Measurements from ENCODE around the gene ITPRID2.
"Not testable (repeated sequence)": the region's sequence is repeated elsewhere in the genome, so short reads cannot be mapped to it uniquely, and the experiment has no call there.

ITPRID2 gene

DNA sequence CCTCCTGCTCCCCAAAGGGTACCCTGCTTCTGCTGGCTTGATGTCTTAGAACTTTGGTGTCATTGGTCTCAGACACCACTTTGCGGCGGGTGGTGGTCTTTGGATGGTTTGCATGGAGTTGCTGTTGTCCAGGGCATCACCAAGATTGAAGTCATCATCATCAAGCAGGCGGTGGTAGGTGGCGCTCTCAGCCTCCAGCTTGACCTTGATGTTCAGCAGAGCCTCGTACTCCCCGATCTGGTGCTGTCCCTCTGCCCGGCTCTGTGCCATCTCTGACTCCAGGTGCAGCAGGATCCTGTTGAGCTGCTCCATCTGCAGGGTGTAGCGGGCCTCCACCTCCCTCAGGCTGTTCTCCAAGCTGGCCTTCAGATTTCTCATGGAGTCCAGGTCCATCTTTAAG is 69.6 kb downstream of the ITPRID2 start:
- peaks cover 58% of the 10 kb centered on the region for H3K27me3 Mint-ChIP-seq
- not testable (repeated sequence) for DNase-seq (ENCODE audit: low spot score in 2 of 2); ATAC-seq (replicated peaks; ENCODE audit: extremely low read depth, poor library complexity, severe bottlenecking); H3K9me3 Mint-ChIP-seq; H3K36me3 Mint-ChIP-seq (ENCODE audit: insufficient read depth); H3K4me1 Mint-ChIP-seq; H3K4me3 Mint-ChIP-seq; H3K27ac Mint-ChIP-seq (ENCODE audit: low read depth)

DNA sequence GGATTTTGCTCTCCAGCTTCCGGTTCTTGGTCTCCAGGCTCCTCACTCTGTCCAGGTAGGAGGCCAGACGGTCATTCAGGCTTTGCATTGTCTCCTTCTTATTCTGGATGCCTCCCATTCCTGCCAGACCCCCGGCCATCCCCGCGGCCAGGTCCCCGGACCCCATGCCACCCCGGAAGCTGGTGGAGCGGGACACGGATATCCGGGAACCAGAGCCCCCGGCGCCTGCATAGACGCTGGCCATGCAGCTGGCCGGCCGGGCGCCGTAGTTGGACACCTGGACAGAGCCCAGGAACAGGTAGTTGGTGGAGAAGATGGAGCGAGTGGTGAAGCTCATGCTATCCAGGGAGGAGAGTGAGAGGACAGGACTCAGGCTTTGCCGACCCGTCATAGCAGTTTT is 70.6 kb downstream of the ITPRID2 start:
- Mint-ChIP-seq H3K27ac (ENCODE audit: low read depth) (no peak overlapping the region), H3K9me3 (no peaks in the 10 kb centered on the region), H3K27me3 (peaks cover 56% of the 10 kb centered on the region), H3K4me1 (no peaks in the 10 kb centered on the region), H3K36me3 (ENCODE audit: insufficient read depth) (peaks cover 2% of the 10 kb centered on the region), H3K4me3 (no peak overlapping the region)
- DNase-seq (ENCODE audit: low spot score in 2 of 2) (no peak), ATAC-seq (replicated peaks; ENCODE audit: extremely low read depth, poor library complexity, severe bottlenecking) (no peak)

DNA sequence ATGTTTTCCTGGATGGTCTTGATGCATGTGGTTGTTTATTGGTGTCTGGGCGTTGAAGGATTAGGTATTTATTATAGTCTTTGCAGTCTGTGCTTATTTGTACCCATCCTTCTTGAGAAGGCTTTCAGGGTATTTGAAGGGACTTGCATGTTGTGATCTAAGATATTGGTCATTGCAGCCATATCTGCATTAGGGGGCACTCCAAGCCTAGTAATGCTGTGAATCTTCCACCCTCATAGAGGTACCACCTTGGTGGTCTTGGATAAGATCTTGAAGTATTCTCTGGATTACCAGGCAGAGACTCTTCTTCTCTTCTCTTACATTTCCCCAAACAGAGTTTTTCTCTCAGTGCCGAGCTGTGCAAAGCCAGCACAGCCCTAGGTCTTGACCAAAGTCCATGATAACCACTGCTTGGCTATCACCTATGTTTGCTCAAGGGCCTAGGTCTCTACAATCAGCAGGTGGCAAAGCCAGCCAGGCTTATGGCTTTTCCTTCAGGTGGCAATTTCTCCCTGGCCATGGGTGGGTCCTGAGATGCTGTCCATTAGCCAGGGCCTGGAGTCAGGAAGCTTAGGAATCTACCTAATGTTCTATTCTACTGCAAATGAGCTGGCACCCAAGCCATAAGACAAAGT is 78.7 kb downstream of the ITPRID2 start:
- H3K4me3 Mint-ChIP-seq: no peak overlapping the region
- H3K9me3 Mint-ChIP-seq: no peaks in the 10 kb centered on the region
- H3K36me3 Mint-ChIP-seq (ENCODE audit: insufficient read depth): no peaks in the 10 kb centered on the region
- H3K27ac Mint-ChIP-seq (ENCODE audit: low read depth): no peak overlapping the region
- DNase-seq (ENCODE audit: low spot score in 2 of 2) (no peak), ATAC-seq (replicated peaks; ENCODE audit: extremely low read depth, poor library complexity, severe bottlenecking) (no peak)
- H3K27me3 Mint-ChIP-seq: peaks cover 67% of the 10 kb centered on the region
- no peaks in the 10 kb centered on the region for H3K4me1 Mint-ChIP-seq

GRCh38 chr2:181971032-181971431 is 79.5 kb downstream of the ITPRID2 start:
- DNase-seq (ENCODE audit: low spot score in 2 of 2) (no peak), ATAC-seq (replicated peaks; ENCODE audit: extremely low read depth, poor library complexity, severe bottlenecking) (no peak)
- no peaks in the 10 kb centered on the region for H3K4me1 Mint-ChIP-seq
- peaks cover 67% of the 10 kb centered on the region for H3K27me3 Mint-ChIP-seq
- H3K9me3 Mint-ChIP-seq: no peaks in the 10 kb centered on the region
- no peaks in the 10 kb centered on the region for H3K36me3 Mint-ChIP-seq (ENCODE audit: insufficient read depth)
- no peak overlapping the region for H3K27ac Mint-ChIP-seq (ENCODE audit: low read depth)
- no peak overlapping the region for H3K4me3 Mint-ChIP-seq

DNA sequence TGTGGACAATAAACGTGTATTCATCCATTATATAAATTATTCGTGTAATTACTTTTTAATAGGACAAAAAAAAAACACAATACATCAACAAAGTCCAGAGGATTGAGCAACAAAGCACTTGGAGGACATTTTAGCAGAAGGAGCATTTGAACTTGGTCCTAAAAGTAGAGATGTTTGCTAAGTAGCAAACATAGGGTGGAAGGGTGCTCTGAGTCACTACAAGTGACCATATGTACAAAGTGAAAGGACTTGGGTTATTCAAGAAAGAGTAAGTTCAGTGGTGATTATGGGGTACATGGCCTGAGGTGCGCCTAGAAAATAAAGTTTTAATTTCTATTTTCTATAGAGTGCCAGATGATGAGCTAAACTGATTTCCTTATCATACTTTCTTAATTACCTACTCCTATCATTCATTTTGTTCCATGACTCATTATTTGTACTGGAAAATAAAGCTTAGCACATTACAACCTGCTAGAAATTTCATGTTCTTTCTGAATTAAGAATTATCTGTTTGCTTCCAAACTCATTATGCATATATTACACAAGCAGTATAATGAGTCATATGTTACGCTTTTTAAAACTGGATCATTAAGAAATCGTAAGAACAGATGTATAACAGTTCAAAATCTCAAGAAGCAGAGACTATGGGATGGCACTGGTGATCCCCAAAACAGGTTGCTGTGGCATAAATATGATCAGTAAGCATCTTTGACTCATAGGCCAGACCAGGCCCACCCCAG is 81.1 kb downstream of the ITPRID2 start:
- H3K9me3 Mint-ChIP-seq: no peaks in the 10 kb centered on the region
- DNase-seq (ENCODE audit: low spot score in 2 of 2): no peak
- peaks cover 67% of the 10 kb centered on the region for H3K27me3 Mint-ChIP-seq
- no peak overlapping the region for H3K4me3 Mint-ChIP-seq
- no peaks in the 10 kb centered on the region for H3K36me3 Mint-ChIP-seq (ENCODE audit: insufficient read depth)
- no peak overlapping the region for H3K27ac Mint-ChIP-seq (ENCODE audit: low read depth)
- ATAC-seq (replicated peaks; ENCODE audit: extremely low read depth, poor library complexity, severe bottlenecking): no peak
- no peaks in the 10 kb centered on the region for H3K4me1 Mint-ChIP-seq

- no peak for ATAC-seq (replicated peaks; ENCODE audit: extremely low read depth, poor library complexity, severe bottlenecking)
Measured at GRCh38 chr2:181973171-181973783, 81.7 kb downstream of the ITPRID2 start.

DNA sequence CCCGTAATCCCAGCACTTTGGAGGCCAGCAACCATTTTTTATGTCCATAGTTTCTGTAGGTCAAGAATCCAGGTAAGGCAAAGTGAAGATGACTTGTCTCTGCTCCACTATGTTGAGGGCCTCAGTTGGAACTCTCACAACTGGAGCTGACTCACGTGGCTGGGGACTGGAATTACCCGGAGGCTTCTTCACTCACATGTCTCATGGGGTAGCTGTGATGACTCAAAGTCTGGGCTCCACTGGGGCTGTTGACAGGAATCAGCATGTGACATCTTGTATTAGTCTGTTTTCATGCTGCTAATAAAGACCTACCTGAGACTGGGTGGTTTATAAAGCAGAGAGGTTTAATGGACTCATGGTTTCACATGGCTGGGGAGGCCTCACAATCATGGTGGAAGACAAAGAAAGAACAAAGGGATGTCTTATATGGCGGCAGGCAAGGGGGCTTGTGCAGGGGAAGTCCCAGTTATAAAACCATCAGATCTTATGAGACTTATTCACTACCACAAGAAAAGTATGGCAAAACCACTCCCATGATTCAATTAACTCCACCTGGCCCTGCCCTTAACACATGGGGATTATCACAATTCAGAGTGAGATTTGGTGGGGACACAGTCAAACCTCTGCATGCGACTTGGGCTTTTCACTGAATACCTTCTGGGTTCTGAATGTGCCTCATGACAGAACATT is 86.3 kb downstream of the ITPRID2 start:
- Mint-ChIP-seq H3K36me3 (ENCODE audit: insufficient read depth) (no peaks in the 10 kb centered on the region), H3K27ac (ENCODE audit: low read depth) (no peak overlapping the region), H3K4me3 (no peak overlapping the region), H3K9me3 (no peaks in the 10 kb centered on the region), H3K4me1 (no peaks in the 10 kb centered on the region), H3K27me3 (peaks cover 33% of the 10 kb centered on the region)
- ATAC-seq (replicated peaks; ENCODE audit: extremely low read depth, poor library complexity, severe bottlenecking): no peak
- DNase-seq (ENCODE audit: low spot score in 2 of 2): no peak

More at GRCh38 chr2:181973171-181973783, 81.7 kb downstream of the ITPRID2 start:
- Mint-ChIP-seq H3K4me1 (no peaks in the 10 kb centered on the region), H3K36me3 (ENCODE audit: insufficient read depth) (no peaks in the 10 kb centered on the region), H3K27ac (ENCODE audit: low read depth) (no peak overlapping the region), H3K4me3 (no peak overlapping the region), H3K27me3 (peaks cover 66% of the 10 kb centered on the region), H3K9me3 (no peaks in the 10 kb centered on the region)
- DNase-seq (ENCODE audit: low spot score in 2 of 2): no peak

- Mint-ChIP-seq H3K27me3 (peaks cover 36% of the 10 kb centered on the region), H3K36me3 (ENCODE audit: insufficient read depth) (no peaks in the 10 kb centered on the region), H3K27ac (ENCODE audit: low read depth) (no peak overlapping the region), H3K9me3 (no peaks in the 10 kb centered on the region), H3K4me3 (no peak overlapping the region), H3K4me1 (no peaks in the 10 kb centered on the region)
- DNase-seq (ENCODE audit: low spot score in 2 of 2): no peak
- no peak for ATAC-seq (replicated peaks; ENCODE audit: extremely low read depth, poor library complexity, severe bottlenecking)
Measured at GRCh38 chr2:181978351-181979150, 87.0 kb downstream of the ITPRID2 start.

Measured in central memory CD8-positive, alpha-beta T cell (primary cell).